ENCODE data around the gene RHO.
A peak's percentile ranks its signal among the peaks of the same experiment; 100 is the strongest.

RHO gene

DNA sequence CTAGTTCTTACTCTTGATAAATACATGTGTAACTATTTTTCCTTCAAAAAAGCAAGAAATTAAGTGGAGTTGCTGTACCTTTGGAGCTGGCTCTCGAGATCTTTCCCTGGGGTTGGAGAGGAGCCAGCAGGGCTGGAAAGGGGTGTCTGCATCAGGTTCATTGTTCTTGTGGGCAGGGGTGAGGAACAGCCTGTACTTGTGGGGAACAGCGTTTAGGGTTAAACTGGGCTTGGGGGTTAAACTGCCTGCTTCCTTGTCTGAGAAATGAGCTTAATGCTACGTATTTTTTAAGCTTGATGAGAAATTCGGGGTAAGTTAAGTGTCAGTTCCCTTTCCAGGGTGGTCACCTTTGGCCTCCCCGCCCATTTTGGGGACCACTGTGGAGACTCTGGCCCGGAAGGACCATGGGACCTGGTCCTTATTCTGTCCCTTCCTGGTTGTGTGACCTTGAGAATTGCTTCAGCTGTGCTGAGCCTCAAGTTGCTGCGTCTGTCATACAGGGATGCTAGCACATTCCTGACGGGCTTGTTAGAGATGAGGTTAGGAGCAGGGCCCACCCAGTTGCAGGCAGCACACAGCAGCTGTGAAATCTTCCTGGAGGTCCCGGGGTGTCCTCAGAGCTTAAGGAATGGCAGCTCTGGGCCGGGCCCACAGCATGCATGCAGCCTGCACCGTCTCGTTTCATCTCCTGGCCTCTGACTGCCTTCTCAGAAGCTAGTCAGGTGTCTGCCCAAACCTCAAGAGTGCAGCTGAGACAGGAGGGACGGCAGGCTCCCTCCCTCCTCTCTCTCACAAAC, 26.1 kb downstream of the RHO start:
- DNase-seq (ENCODE audit: low read depth), result peak; percentile 54
- H3K4me3 ChIP-seq (ENCODE audit: low read depth, low read length), result no peak overlapping the region
- TF ChIP-seq, protein P1, sequence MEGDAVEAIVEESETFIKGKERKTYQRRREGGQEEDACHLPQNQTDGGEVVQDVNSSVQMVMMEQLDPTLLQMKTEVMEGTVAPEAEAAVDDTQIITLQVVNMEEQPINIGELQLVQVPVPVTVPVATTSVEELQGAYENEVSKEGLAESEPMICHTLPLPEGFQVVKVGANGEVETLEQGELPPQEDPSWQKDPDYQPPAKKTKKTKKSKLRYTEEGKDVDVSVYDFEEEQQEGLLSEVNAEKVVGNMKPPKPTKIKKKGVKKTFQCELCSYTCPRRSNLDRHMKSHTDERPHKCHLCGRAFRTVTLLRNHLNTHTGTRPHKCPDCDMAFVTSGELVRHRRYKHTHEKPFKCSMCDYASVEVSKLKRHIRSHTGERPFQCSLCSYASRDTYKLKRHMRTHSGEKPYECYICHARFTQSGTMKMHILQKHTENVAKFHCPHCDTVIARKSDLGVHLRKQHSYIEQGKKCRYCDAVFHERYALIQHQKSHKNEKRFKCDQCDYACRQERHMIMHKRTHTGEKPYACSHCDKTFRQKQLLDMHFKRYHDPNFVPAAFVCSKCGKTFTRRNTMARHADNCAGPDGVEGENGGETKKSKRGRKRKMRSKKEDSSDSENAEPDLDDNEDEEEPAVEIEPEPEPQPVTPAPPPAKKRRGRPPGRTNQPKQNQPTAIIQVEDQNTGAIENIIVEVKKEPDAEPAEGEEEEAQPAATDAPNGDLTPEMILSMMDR (conservative IDR thresholded peaks at IDR 0.05; ENCODE audit: low read depth, low read length), result no peak

GRCh38 chr3:129555153-129555550, 26.7 kb downstream of the RHO start:
- no peak for DNase-seq (ENCODE audit: low read depth)
- TF ChIP-seq, protein P1 (conservative IDR thresholded peaks at IDR 0.05; ENCODE audit: low read depth, low read length), result no peak
- no peak overlapping the region for H3K4me3 ChIP-seq (ENCODE audit: low read depth, low read length)

DNA sequence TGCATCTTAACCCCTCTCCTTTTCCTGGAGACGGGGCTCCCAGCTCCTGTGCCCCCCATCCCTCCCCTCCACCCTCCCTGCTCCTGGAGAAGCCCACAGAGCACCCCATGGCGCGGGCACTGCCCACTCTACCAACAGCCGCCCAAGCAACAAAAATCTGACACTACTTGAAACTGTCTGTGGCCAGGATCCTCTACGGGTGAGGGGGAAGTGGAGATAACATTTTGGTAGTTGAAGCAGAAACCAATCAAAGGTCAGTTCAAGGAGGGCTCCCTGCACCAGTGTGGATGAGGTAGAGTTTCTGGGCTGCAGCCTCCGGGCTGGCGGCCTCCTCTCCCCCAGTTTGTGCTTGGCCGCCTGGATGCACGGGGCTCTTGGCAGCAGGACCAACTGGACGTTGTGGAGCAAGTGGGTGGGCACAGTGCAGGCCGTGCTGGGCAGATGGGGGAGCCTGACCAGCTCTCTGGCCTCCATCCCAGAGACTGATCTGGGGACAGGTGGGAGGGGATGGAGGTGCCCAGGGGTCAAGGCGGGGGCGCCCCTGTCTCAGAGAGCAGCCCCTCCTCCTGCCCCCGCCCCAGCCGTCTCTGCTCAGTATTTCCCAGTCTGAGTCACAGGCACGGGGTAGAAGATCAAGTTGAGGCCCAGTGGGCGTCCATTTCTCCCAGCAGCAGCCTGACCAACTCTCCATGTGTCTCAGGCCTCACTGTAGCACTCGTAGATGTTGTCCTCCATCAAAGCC, 27.3 kb downstream of the RHO start:
- TF ChIP-seq, protein P1 (conservative IDR thresholded peaks at IDR 0.05; ENCODE audit: low read depth, low read length), result no peak
- peak; percentile 63 for DNase-seq (ENCODE audit: low read depth)
- H3K4me3 ChIP-seq (ENCODE audit: low read depth, low read length), result no peak overlapping the region

GRCh38 chr3:129556358-129556695, 27.9 kb downstream of the RHO start:
- TF ChIP-seq, protein P1 (conservative IDR thresholded peaks at IDR 0.05; ENCODE audit: low read depth, low read length), result no peak
- no peak for DNase-seq (ENCODE audit: low read depth)
- no peak overlapping the region for H3K4me3 ChIP-seq (ENCODE audit: low read depth, low read length)

DNA sequence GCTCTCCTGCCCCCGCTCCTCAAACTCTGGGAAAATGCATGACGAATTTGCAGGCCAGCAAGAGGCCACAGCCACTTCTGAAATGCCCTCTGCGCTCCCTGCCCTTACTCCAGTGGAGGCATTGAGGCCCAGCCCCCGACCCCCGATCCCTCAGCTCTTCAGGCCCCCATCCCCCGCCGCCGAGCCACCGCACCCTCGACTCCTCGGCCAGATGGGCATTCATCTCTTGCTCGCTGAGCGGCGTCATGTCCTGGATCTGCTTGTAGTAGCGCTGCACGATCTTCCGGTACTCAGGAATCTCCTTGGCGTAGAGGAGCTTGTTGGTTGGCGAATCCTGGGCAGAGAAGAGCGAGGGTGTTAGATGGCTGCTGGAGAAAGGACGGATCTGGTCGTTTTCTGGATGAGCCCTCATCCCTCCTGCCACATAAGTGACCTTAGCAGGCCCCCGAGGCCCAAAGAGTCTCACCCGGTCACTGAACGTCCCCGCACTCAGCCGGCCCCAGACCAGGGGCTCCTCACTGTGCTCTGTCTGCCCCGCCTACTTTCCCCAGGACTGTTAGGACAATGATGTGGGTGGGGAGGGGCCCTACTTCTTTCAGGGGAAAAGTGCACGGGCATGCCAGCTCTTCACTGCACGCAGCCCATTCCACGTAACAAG, 28.6 kb downstream of the RHO start:
- DNase-seq (ENCODE audit: low read depth), result no peak
- TF ChIP-seq, protein P1 (conservative IDR thresholded peaks at IDR 0.05; ENCODE audit: low read depth, low read length), result no peak
- no peak overlapping the region for H3K4me3 ChIP-seq (ENCODE audit: low read depth, low read length)

- no peak overlapping the region for H3K4me3 ChIP-seq (ENCODE audit: low read depth, low read length)
- no peak for DNase-seq (ENCODE audit: low read depth)
- TF ChIP-seq, protein P1 (conservative IDR thresholded peaks at IDR 0.05; ENCODE audit: low read depth, low read length), result no peak
Observed at GRCh38 chr3:129557548-129557894, 29.1 kb downstream of the RHO start.

All from choroid plexus epithelial cell (primary cell).